ENCODE results near the gene JMJD7. TPM values are rescaled to one million over a fixed set of nuclear protein-coding genes. Genes with fewer than 3 reads are reported as not detected.

The JMJD7 gene
- total RNA-seq, 4 donors from 2014 or later, result 6.1 to 12.8 (median 9.3) TPM

DNA sequence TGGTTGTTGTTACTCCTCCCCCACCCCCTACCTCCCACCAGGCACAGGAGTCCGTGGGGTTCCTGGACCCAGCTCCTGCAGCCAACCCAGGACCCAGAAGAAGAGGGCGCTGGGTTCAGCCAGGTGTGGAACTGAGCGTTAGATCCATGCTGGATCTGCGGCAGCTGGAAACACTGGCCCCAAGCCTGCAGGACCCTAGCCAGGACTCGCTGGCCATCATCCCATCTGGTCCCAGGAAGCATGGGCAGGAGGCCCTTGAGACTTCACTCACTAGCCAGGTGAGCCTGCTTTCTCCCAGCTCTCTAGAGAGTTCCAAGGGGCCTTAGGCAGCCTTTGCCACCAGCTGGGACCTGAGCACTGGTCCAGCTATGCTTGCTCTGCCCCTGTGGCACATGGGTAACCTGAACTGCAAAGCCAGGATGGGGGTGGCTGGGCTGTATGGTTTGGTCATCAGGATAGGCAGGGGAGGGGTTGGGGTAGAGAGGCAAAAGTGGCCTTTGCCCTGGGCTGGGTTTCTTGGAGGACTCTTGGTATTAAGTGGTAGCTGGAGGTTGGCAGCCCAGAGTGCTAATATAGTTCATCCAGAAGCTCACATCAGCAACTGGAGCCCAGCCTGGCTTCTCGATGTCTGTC, 7.0 kb upstream of the JMJD7 start:
- no peak for ATAC-seq

DNA sequence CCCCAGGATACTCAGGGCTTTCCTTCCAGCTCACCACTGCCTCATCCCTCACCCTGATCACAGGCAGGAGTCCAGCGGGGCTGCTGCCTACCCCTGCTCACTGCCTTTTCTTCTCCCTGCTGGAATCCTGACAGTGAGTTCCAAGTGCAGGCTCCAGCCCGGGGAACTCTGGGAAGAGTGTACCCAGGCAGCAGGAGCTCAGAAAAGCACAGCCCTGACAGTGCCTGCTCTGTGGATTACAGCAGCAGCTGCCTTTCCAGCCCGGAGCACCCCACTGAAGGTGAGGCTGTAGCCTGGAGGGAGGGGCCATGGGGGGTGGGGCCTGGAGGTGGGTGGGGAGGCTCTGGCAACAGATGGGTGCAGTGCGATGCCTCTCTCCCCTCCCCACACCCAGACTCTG, 6.1 kb upstream of the JMJD7 start:
- Histone ChIP-seq H3K9me3 (no peaks in the 10 kb centered on the region), H3K27me3 (no peaks in the 10 kb centered on the region), H3K4me1 (no peaks in the 10 kb centered on the region), H3K4me3 (no peak overlapping the region), H3K27ac (no peak overlapping the region), H3K36me3 (peaks cover 0 to 92% of the 10 kb centered on the region in 2 donors)
- WGBS, 2 donors (ENCODE audit: low coverage in 1 of 2), result 40 to 57% methylated on average over 1 of the region's 4 CpGs
- TF ChIP-seq, protein P1, sequence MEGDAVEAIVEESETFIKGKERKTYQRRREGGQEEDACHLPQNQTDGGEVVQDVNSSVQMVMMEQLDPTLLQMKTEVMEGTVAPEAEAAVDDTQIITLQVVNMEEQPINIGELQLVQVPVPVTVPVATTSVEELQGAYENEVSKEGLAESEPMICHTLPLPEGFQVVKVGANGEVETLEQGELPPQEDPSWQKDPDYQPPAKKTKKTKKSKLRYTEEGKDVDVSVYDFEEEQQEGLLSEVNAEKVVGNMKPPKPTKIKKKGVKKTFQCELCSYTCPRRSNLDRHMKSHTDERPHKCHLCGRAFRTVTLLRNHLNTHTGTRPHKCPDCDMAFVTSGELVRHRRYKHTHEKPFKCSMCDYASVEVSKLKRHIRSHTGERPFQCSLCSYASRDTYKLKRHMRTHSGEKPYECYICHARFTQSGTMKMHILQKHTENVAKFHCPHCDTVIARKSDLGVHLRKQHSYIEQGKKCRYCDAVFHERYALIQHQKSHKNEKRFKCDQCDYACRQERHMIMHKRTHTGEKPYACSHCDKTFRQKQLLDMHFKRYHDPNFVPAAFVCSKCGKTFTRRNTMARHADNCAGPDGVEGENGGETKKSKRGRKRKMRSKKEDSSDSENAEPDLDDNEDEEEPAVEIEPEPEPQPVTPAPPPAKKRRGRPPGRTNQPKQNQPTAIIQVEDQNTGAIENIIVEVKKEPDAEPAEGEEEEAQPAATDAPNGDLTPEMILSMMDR (IDR thresholded peaks at IDR 0.05), result no peak
- ATAC-seq, result no peak

More for the DNA sequence above, 7.0 kb upstream of the JMJD7 start:
- no peak overlapping the region for H3K27ac ChIP-seq
- TF ChIP-seq EP300 (IDR thresholded peaks at IDR 0.05) (no peak), POLR2A (IDR thresholded peaks at IDR 0.05) (no peak), POLR2AphosphoS5 (IDR thresholded peaks at IDR 0.05) (no peak)
- TF ChIP-seq, protein P1 (IDR thresholded peaks at IDR 0.05), result no peak
- no peaks in the 10 kb centered on the region for H3K9me3 ChIP-seq
- H3K4me1 ChIP-seq, result no peaks in the 10 kb centered on the region
- H3K36me3 ChIP-seq, result peaks cover 0 to 100% of the 10 kb centered on the region in 2 donors
- no peaks in the 10 kb centered on the region for H3K27me3 ChIP-seq
- 75 to 86% methylated on average over 1 of the region's 6 CpGs for WGBS, 2 donors (ENCODE audit: low coverage in 1 of 2)
- no peak overlapping the region for H3K4me3 ChIP-seq

DNA sequence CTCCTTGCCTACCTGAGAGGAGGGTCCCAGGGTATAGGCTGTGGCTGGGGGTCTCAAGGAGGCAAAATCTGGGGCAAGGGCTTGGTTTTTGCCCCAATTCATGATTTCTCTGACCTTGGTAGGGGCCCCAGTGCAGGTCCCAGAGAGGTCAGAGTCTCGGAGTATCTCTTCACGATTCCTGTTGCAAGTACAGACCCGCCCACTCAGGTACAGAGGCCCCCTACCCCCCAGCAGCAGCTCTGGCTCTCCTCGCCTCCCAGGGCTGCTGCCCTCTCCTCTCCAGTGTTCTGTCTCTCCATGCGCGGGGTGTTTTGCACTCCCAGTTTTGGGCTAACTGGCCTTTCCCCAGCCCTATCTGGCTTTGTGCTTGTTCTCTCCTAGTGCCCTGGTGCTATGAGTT, 5.4 kb upstream of the JMJD7 start:
- Histone ChIP-seq H3K4me3 (no peak overlapping the region), H3K27me3 (no peaks in the 10 kb centered on the region), H3K4me1 (peaks cover 0 to 5% (median 0%) of the 10 kb centered on the region in 3 donors), H3K9me3 (no peaks in the 10 kb centered on the region), H3K27ac (no peak overlapping the region), H3K36me3 (peaks cover 0 to 86% of the 10 kb centered on the region in 2 donors)
- 70 to 80% methylated on average over 1 to 2 of the region's 6 CpGs for WGBS, 2 donors (ENCODE audit: low coverage in 1 of 2)
- TF ChIP-seq POLR2A (IDR thresholded peaks at IDR 0.05) (no peak), POLR2AphosphoS5 (IDR thresholded peaks at IDR 0.05) (no peak), EP300 (IDR thresholded peaks at IDR 0.05) (no peak)
- TF ChIP-seq, protein P1 (IDR thresholded peaks at IDR 0.05), result no peak
- ATAC-seq, result no peak

DNA sequence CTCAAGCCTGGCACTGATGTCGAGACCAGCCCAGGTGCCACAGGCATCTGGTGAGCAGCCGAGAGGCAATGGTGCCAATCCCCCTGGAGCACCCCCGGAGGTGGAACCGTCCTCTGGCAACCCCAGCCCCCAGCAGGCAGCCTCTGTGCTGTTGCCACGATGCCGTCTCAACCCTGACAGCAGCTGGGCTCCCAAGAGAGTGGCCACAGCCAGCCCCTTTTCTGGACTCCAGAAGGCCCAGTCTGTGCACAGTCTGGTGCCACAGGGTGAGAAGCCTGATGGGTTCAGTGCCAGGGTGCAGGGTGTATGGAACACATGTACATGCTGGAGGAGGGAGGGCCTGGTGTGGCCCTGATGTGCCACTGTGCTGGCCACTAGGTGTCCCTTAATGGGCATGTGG, 4.9 kb upstream of the JMJD7 start:
- Histone ChIP-seq H3K9me3 (no peaks in the 10 kb centered on the region), H3K27ac (no peak overlapping the region), H3K27me3 (no peaks in the 10 kb centered on the region), H3K4me1 (peaks cover 0 to 7% (median 0%) of the 10 kb centered on the region in 3 donors), H3K36me3 (peaks cover 0 to 81% of the 10 kb centered on the region in 2 donors), H3K4me3 (no peak overlapping the region)
- no peak for TF ChIP-seq POLR2A (IDR thresholded peaks at IDR 0.05)
- TF ChIP-seq POLR2AphosphoS5 (IDR thresholded peaks at IDR 0.05), result no peak
- TF ChIP-seq, protein P1 (IDR thresholded peaks at IDR 0.05), result no peak
- no peak for TF ChIP-seq EP300 (IDR thresholded peaks at IDR 0.05)
- no peak for ATAC-seq
- no CpG with 5 or more reads among the region's 6 CpGs for WGBS, 2 donors (ENCODE audit: low coverage in 1 of 2)

- no peaks in the 10 kb centered on the region for H3K9me3 ChIP-seq
- WGBS, 2 donors (ENCODE audit: low coverage in 1 of 2), result 94% methylated on average over 3 of the region's 11 CpGs; no CpG with 5 or more reads in 1 of the 2 donors
These were observed 4.4 kb upstream of the JMJD7 start for GRCh38 chr15:41823502-41823901.

More at GRCh38 chr15:41823502-41823901, 4.4 kb upstream of the JMJD7 start:
- H3K4me3 ChIP-seq, result no peak overlapping the region
- ATAC-seq, result no peak
- H3K4me1 ChIP-seq, result peaks cover 0 to 8% (median 0%) of the 10 kb centered on the region in 3 donors
- no peak overlapping the region for H3K27ac ChIP-seq
- TF ChIP-seq POLR2AphosphoS5 (IDR thresholded peaks at IDR 0.05), result no peak
- no peak for TF ChIP-seq EP300 (IDR thresholded peaks at IDR 0.05)
- TF ChIP-seq POLR2A (IDR thresholded peaks at IDR 0.05), result no peak
- TF ChIP-seq, protein P1 (IDR thresholded peaks at IDR 0.05), result no peak
- peaks cover 0 to 76% of the 10 kb centered on the region in 2 donors for H3K36me3 ChIP-seq
- H3K27me3 ChIP-seq, result no peaks in the 10 kb centered on the region
